Myocyte (in vitro differentiated cells): Measurements from ENCODE around the gene MTMR1. TPM values are rescaled to one million over a fixed set of nuclear protein-coding genes. Genes with fewer than 3 reads are reported as not detected.

Experiments used
- DNase-seq: peaks from one replicate; pipeline ENCODE4 v3.0.0-alpha.2; 2012; ENCODE audit warnings: low read depth
- polyA plus RNA-seq: library from polyadenylated mRNA; unstranded; fragments of >200 nt; gene quantifications from one replicate; pipeline ENCODE4 v1.2.1, GENCODE V29; 2012; ENCODE audit warnings: missing spikeins
- total RNA-seq: library from RNA; depleted of rRNA; stranded (reverse); fragments of >200 nt; gene quantifications from 2 replicates; pipeline ENCODE4 v1.2.3, GENCODE V29; 2014

The MTMR1 gene
- 42.3 and 64.4 TPM in 2 replicates for total RNA-seq
- 12.6 TPM for polyA plus RNA-seq

DNA sequence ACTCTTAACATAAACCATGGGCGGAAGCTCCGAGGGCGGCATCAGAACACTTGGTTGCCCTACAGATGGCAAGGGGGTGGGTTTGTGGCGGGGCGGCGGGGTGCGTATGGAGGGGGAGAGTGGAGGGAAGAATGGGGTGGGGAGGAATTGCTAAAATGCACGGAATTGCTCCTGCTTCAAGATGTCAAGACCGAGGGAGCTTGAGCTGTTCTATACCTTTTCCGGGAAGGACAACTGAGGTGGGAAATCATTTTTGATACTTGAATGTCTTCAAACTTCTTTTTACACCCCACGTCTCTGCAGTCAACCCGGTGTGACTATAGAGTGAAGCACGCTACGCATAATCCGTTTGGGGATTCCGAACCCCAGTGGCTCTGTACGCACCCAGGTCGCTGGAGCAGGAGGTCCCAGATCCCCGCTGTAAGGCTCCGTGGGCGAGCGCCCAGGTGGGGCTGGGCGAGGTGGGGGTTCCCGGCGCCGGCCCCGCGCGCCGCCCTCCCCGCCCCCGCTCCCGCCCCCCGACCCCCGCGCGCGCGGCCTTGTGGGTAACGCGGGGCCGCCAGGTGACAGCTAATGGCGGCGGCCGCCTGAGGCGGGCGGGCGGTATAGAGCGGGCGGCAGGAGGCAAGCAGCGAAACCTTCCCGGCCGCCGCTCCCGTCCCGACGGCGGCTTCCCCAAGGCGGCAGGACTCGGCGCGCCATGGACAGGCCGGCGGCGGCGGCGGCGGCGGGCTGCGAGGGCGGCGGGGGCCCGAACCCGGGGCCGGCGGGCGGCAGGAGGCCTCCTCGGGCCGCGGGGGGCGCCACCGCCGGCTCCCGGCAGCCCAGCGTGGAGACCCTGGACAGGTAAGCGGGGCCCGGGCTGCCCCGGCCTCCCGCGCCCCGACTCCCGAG is at the start of gene MTMR1:
Gene MTMR1 (plus strand): TSS at position 566 of the 894 bp plus-strand sequence. CDS start 135 bp downstream, at position 701.
- peak; percentile 28 for DNase-seq

GRCh38 chrX:150643958-150644357 is 49.2 kb upstream of the MTMR1 start:
- no peak for DNase-seq

- DNase-seq = no peak
Observed at GRCh38 chrX:150644422-150644821, 48.8 kb upstream of the MTMR1 start.

DNA sequence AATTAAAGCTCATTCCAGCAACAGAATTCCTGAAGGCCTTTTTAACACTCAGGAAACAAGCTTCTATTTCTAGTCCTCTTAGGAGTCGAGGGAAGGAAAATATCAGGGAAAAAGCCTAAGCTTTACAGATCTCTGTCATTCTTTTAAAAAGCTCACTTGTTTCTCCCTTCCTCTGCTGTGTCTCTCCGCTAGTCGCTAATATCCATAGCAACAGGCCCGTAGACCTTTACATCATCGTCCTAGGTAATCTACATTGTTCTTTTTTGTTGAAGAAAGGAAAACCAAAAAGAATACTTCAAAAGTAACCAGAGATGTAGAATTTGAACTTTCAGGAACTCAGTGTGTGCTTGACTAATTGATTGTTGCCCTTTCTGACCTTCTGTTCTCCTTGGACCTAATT is 45.9 kb upstream of the MTMR1 start:
- no peak for DNase-seq

DNA sequence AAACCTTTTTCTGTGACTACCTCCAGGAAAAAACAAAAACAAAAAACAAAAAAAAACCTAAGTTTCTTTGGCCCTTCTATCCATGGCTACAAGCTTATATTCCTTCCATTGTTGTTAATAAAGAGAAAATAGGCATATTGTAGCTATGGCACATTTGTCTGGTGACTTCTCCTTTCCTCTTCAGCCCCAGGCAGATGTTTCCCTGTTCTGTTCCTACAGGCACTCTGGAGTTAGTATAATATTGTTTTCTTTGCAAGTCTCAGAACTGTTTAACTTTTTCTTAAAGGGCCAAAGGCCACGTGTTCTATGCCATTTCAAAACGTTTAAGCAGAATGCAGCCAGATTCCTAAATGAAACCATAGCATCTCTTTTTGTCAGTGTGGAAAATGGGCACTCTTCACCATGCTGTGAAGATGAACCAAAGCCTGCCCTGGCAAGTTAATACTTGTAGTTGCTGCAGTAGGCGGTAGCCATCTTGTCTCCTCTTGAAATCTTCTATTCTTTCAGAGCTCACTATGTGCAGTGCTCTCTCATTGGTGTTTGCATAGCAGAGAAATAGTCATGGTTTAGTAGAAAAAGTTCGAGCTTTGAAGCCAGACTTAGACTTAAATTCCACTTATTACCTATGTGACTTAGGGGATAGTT is 44.8 kb upstream of the MTMR1 start:
- no peak for DNase-seq

DNA sequence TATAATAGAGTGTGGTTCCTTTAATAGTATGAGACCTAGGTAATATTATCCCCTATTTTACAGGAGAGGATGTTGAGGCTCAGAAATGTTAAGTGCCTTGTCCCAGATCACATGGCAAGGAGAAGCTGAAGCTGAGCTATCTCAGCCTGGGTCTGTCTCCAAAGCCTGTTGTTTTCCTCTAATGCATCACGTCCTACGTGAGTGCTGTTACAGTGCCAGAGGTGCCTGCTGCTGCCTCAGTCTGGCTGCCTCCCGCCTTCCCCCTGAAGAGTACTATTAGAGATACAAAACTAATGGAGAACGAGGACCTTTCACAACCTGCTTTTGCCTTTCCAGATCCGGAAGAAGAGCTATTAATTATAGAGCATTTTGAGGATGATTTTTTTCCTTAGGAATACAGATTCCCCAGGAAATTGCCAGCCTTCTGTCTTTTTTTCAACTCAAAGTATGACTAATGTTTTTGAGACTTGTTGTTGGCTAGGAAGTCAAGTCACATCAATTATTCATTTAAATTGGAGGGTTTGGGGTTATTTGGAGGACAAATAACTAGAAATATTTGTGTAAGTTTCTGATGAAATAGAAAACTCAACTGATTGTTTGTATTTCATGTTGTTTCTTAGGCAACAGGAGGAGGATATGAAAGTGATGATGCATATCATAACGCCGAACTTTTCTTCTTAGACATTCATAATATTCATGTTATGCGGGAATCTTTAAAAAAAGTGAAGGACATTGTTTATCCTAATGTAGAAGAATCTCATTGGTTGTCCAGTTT is 43.9 kb upstream of the MTMR1 start:
- no peak for DNase-seq

DNA sequence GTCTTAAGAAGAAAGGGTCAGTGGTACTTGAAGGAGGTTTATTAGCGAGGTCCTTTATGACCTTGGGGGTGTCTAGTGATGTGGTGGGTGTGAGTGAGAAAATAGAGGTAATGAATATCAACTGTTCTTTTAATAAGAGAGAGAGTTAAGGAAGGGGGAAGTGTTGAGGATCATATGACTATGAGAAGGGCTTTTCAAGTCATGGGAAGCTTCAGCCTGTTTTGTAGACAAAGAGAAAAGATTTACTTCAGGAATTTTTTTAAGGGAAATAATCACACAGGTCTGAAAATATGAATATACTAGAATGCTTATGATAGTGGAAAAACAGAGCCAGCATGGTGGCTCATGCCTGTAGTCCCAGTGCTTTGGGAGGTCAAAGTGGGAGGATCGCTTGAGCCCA is 41.3 kb upstream of the MTMR1 start:
- DNase-seq = no peak

GRCh38 chrX:150655788-150656187 is 37.4 kb upstream of the MTMR1 start:
- no peak for DNase-seq

DNA sequence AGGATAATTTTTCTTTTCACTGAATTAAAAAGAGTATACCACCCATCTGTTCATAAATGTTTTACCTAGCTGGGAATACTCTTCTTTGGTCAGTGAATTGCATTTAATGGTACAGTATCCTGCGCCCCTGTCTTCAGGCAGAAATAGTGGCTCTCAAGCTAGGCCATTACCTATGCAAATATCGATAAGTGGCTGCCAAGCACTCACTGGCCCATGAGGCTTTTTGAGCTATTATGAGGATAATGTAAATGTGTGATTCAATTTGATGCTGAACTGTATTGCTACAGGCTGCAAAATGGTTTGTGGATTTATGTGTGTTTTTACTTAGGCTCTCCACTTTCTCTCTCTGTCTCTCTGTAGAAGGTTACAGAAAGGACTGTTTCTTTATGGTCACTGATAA is 30.1 kb upstream of the MTMR1 start:
- DNase-seq = no peak

DNA sequence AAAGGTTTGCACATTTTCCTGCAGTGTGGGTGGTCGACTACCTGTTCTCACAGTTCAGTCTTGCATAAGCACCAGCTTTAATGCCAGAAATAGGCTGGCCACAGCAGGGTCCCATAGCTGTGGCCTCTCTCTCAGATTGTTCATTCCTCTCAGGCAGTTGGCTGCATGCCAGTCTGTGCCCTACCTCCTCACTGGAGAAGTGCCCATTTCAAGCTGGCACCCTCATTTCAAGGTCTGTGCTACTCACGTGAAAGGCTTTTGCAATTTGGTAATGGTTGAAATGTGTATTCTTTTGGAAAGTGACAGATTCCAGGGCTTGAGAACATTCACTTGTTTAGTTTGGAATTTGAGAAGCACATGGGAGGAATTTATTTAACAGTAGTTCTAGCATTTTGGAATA is 28.9 kb upstream of the MTMR1 start:
- DNase-seq = peak; percentile 62

DNA sequence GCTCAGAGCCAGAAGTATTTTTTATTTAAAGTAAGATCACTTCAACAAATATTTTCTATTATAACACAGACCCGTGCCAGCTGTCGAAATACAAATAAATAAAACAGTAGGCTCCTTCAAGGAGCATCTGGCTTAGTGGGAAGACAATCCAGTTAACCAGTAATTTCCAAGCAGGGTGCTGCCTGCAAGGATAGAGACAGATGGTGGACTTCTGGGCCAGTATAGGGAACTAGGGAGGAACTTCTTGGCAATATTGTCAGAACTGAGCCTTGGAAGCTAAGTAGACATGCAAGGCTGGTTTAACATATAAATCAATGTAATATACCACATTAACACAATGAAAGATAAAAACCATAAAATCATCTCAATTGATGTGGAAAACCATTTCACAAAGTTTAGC is 17.0 kb upstream of the MTMR1 start:
- no peak for DNase-seq

DNA sequence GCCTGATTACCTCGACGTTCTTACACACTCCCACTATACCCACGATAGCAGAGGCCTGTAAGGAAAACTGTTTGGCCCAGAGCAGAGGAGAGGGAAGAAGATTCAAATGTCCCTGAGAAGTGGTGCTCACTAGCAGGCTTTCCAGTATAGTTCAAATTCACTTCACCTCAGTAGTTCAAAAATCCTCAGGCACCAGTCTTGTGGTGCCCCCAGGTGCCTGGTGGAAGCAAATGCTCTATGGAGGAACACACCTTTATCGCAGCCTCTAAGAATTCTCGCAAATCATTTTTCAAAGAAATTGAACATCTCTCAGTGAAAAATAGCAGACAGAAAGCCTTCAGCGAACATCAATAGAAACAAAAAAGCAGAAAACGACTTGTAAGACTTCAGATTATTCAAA is 12.2 kb upstream of the MTMR1 start:
- DNase-seq = no peak

- no peak for DNase-seq
Observed at GRCh38 chrX:150683112-150683511, 10.1 kb upstream of the MTMR1 start.

DNA sequence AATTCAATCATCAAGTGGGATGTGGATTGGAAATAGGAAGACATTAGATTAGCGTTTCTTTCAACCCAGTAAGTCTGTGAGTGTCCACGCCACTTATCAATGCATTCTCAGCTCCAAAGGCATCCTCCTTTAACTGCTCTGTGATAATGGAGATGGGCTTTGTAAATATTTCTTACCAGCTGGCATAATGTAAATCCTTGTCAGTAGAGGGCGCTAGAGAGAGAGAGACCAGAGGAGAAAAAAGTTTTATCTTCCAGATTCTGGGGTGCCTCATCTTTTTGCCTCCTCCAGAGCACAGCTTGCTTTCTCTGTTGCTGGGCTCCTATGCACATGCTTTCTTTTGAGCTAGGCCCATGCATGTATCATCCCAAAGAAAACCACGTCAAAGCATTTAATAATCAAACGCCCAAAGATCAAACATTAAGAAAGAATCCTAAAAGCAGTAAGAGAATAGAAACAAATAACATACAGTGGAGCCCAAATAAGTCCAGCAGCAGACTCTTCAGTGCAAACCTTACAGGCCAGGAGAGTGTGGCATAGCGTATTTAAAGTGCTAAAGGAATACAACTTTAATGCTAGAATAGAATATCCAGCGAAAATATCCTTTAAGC is 9.6 kb upstream of the MTMR1 start:
- DNase-seq = no peak

GRCh38 chrX:150688911-150689451 is 4.2 kb upstream of the MTMR1 start:
- DNase-seq = no peak

GRCh38 chrX:150690126-150690525 is 3.1 kb upstream of the MTMR1 start:
- peak; percentile 77 for DNase-seq

DNA sequence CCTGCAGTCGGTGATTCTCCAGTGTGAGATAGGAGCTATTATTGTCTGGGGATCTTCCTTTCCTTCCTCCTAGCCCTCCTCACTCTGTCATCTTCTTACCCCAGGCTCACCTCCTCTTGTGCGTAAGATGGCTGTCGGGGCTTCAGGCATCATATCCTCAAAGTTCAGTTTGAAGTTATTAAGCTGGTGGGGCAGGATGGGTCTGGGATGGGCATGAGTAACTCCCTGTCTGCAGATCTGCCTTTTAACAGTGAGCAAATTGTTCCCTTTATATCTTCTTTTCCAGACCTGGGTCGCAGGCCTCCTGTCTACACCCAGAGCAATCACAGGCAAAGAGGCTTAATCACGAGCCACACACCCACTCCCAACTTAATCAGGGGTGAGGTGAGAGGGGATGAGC is 900 bp upstream of the MTMR1 start:
- DNase-seq = no peak

DNA sequence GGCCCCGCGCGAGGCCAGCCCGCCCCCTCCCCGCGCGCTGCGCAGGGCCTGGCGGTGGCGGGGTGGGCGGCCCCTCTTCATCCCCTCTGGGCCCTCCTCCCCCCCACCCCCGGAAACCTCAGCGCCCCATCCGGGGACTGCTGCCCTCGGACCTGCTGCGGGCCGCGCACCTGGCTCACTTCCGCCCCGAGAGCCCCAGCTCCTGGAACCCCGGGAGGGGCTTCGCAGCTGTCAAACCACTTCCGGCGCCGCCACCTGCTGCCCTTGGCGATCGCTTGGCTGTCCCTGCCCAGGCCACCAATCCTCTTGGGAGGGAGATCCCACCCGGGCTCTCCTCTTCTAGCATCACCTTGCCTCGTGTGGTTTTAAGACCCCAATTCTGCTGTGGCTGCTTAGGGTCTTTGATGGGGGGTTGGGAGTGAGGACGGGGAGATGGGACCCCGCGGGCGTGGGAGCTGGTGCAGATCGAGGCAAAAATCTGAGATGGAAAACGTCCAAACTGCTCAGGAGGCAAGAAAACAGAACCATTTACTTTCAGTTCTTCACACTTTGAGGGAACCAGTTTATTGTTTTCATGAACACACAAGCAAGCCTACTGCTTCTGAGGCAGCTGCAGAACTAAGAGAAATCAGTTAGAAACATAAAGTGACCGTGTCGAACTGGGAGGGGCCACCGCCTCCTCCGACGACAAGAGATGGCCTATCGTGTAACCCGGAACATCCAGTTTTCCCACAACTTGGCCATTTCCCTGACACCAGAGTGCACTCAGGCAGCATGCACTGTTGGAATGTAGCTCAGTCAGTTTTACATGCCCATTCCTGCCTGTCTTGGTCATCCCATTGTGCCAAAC is 754 bp downstream of the MTMR1 start:
- DNase-seq = peak; percentile 84

- peak; percentile 20 for DNase-seq
Observed at GRCh38 chrX:150694738-150695410, 1.7 kb downstream of the MTMR1 start.

DNA sequence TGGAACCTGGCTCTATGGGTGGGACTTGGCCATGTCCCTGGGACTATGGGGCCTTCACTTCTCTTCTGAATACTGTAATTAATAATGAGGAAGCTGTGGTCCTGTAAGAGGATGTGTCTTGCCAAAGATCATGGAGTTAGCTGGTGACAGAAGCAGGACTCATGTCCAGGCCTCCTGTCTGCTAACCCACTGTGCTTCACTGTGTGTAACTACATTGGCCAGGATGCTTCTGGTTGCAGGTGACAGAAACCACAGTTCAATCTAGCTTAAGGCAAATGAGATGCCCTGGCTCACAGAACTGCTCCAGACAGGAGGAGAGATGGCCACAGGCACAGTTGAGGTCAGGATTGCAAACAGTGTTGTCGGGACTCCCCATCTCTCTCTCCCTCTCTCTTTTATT is 3.1 kb downstream of the MTMR1 start:
- no peak for DNase-seq
